H1 (cell line): Measurements from ENCODE around the gene ZNF213. TPM values are rescaled to one million over a fixed set of nuclear protein-coding genes. Genes with fewer than 3 reads are reported as not detected.

Source experiments
- CREB1 ChIP-seq: IDR thresholded peaks from 2 replicates; pipeline ENCODE4 v1.6.1; 2012; ENCODE audit warnings: inconsistent platforms
- EGR1 ChIP-seq: IDR thresholded peaks from 2 replicates; pipeline ENCODE4 v1.6.1; 2011; ENCODE audit warnings: low read depth, low read length, borderline replicate concordance
- EZH2 ChIP-seq: fragments of 200-600 bp; sonication (generic); IDR thresholded peaks from 2 replicates; pipeline ENCODE4 v1.7.1; 2012; ENCODE audit warnings: low read depth, mild to moderate bottlenecking, moderate library complexity, low read length, inconsistent platforms; ENCODE audit not compliant: severe bottlenecking
- KDM1A ChIP-seq: fragments of 200-600, 300-600 bp; sonication (generic); IDR thresholded peaks from 2 replicates; pipeline ENCODE4 v1.7.1; 2016; ENCODE audit warnings: mild to moderate bottlenecking, low read length, borderline replicate concordance
- KDM4A ChIP-seq: IDR thresholded peaks from one replicate; pipeline ENCODE4 v1.7.1; 2012; ENCODE audit warnings: low read depth, mild to moderate bottlenecking, moderate library complexity, low read length, inconsistent platforms; ENCODE audit not compliant: severe bottlenecking
- POLR2AphosphoS5 ChIP-seq: IDR thresholded peaks from 2 replicates; pipeline ENCODE4 v1.6.1; 2011; ENCODE audit warnings: low read depth, low read length
- POU5F1 ChIP-seq: IDR thresholded peaks from 2 replicates; pipeline ENCODE4 v1.6.1; 2011; ENCODE audit warnings: low read depth, mild to moderate bottlenecking, low read length, moderate library complexity
- RBBP5 ChIP-seq: IDR thresholded peaks from 2 replicates; pipeline ENCODE4 v1.7.1; 2012; ENCODE audit warnings: low read depth, mild to moderate bottlenecking, inconsistent platforms, low read length, moderate library complexity, borderline replicate concordance
- SIN3A ChIP-seq, 2 experiments: IDR thresholded peaks in 1 of 2; conservative IDR thresholded peaks in 1 of 2; 2 replicates each; pipeline ENCODE4 v1.6.1; 2011 to 2012; ENCODE audit warnings: low read length in 2 of 2, improper control_type of control experiment in 1 of 2, low read depth in 1 of 2, mild to moderate bottlenecking in 1 of 2
- SP4 ChIP-seq: IDR thresholded peaks from 2 replicates; pipeline ENCODE4 v1.6.1; 2012; ENCODE audit warnings: low read length, inconsistent platforms
- TAF1 ChIP-seq: IDR thresholded peaks from 2 replicates; pipeline ENCODE4 v1.6.1; 2011; ENCODE audit warnings: mild to moderate bottlenecking, low read depth, low read length
- TBP ChIP-seq: IDR thresholded peaks from 2 replicates; pipeline ENCODE4 v1.6.1; 2011; ENCODE audit warnings: low read depth, low read length, improper control_type of control experiment
- ZNF274 ChIP-seq: IDR thresholded peaks from 2 replicates; pipeline ENCODE4 v1.7.0; 2012; ENCODE audit warnings: low read length, borderline replicate concordance; ENCODE audit errors: extremely low read depth
- polyA plus RNA-seq, 7 experiments: library from polyadenylated mRNA; depleted of rRNA in 3 of 7; stranded (reverse) in 5 of 7; unstranded in 2 of 7; fragments of >200 nt in 5 of 7; fragments of 200-250 nt in 2 of 7; gene quantifications; 1 replicate in 5 of 7; 2 replicates in 1 of 7; 4 replicates in 1 of 7; pipeline versions ENCODE4 v1.2.1 to v1.2.3, GENCODE V29; 2011 to 2013; ENCODE audit warnings: missing spikeins in 2 of 7, mixed read lengths in 2 of 7
- total RNA-seq: library from RNA; stranded (reverse); fragmentation: NEBNext Ultra II Directional; extraction: Animal tissue kit (Norgen Biotek cat#: 25700); gene quantifications from 2 replicates; pipeline ENCODE4 v1.2.1, GENCODE V29; 2021
- TF ChIP-seq, protein P1 (sequence below): IDR thresholded peaks from 2 replicates; pipeline ENCODE4 v1.6.1; 2012; ENCODE audit warnings: inconsistent platforms

Gene ZNF213
- total and polyA plus RNA-seq, 2 of the 8 experiments (the other 6 are each of a cell fraction or from before 2014, with no cell fraction given) = 1.6 to 6.9 TPM

DNA sequence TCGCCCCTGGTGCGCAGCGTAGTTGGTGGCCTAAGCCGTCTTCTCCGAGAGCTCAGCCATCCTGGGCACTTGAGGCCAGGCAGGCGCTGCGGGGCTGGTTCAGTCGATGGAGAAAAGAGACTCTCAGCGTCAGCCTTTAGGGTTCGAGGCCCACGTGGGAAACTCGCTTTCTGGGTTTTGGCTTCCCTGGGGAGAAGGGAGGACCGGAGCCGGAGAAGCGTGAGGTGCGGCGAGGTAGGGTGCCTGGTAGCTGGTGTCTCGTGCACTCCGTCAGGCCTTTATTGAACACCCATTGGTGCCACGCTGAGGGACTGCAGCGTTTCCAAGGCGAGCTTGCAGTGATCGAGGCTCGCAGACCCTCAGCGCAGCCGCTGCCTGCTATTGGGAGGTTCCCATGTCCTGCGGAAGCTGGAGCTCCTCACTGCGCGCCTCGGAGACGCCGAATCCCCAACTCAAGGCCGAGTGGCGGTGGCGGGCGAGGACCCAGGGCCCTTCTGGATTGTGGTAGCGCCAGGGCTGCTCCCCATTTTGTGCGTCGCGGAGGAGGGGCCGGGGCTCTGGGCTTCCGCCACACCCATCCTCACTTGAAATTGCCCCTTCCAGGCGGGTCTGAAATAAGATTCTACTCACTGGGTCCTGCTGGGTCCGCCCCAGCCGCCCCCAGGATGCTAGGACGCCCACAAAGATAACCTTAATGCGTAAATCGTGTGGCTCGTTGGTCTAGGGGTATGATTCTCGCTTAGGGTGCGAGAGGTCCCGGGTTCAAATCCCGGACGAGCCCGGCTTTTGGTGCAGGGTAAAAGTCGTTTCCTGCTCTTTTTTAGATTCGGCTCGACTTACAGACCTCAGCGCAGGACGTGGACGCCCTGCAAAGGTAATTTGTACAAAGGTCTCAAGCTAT is 54.3 kb downstream of the ZNF213 start (continued):
- 0 out of 2 replicates have a peak, but pooled peaks have one; percentile 26 for TF ChIP-seq SP4
- TF ChIP-seq EGR1 = peak; percentile 39; the same call in 1 of the 2 replicates
- TF ChIP-seq TAF1 = peak; percentile 30; the same call in 1 of the 2 replicates
- TF ChIP-seq POLR2AphosphoS5 = no peak
- no peak for TF ChIP-seq ZNF274
- TF ChIP-seq, protein P1, sequence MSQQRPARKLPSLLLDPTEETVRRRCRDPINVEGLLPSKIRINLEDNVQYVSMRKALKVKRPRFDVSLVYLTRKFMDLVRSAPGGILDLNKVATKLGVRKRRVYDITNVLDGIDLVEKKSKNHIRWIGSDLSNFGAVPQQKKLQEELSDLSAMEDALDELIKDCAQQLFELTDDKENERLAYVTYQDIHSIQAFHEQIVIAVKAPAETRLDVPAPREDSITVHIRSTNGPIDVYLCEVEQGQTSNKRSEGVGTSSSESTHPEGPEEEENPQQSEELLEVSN = 0 out of 2 replicates have a peak, but pooled peaks have one; percentile 42
- peak; percentile 96 for TF ChIP-seq KDM4A
- TF ChIP-seq TBP = peak; percentile 99
- peak; percentile 97 for TF ChIP-seq RBBP5
- TF ChIP-seq EZH2 = peak; percentile 27
- TF ChIP-seq SIN3A (conservative IDR thresholded peaks at IDR 0.05 in 1 of 2, IDR thresholded peaks at IDR 0.05 in 1 of 2; ENCODE audit: low read depth in 1 of 2, low read length in 2 of 2) = 0 out of 4 replicates have a peak, but pooled peaks of 1 of the 2 experiments have one; percentile 17
- peak; percentile 31; the same call in 1 of the 2 replicates for TF ChIP-seq KDM1A
- TF ChIP-seq POU5F1 = 0 out of 2 replicates have a peak, but pooled peaks have one; percentile 50
- peak; percentile 59; the same call in 1 of the 2 replicates for TF ChIP-seq CREB1
